Measurements from ENCODE around the gene SOX2. TPM values are rescaled to one million over a fixed set of nuclear protein-coding genes. Genes with fewer than 3 reads are reported as not detected.
A peak's percentile ranks its signal among the peaks of the same experiment; 100 is the strongest.

The SOX2 gene
- total RNA-seq, 1 donor: not detected

GRCh38 chr3:181717549-181718171 is 5.9 kb downstream of the SOX2 start:
- Histone ChIP-seq H3K9me3 (ENCODE audit: low read depth, low read length) (no peaks in the 10 kb centered on the region), H3K4me1 (ENCODE audit: insufficient read depth, low read length) (no peaks in the 10 kb centered on the region), H3K4me3 (ENCODE audit: insufficient read depth, low read length) (no peak overlapping the region), H3K27me3 (ENCODE audit: insufficient read depth, low read length) (peaks cover 93% of the 10 kb centered on the region), H3K36me3 (ENCODE audit: insufficient read depth, low read length) (no peaks in the 10 kb centered on the region), H3K27ac (ENCODE audit: low read depth, low read length) (no peak overlapping the region), H2AFZ (ENCODE audit: low read length) (no peak overlapping the region), H4K20me1 (ENCODE audit: insufficient read depth, low read length) (no peaks in the 10 kb centered on the region), H3K4me2 (ENCODE audit: insufficient read depth, low read length) (no peak overlapping the region), H3K79me2 (ENCODE audit: insufficient read depth, low read length) (no peaks in the 10 kb centered on the region)
- TF ChIP-seq CTCF (IDR thresholded peaks at IDR 0.05; ENCODE audit: extremely low read depth, low read depth, low read length): no peak
- no peak for DNase-seq (ENCODE audit: insufficient read length, low spot score, missing footprints)

- Histone ChIP-seq H3K27me3 (ENCODE audit: insufficient read depth, low read length) (peaks cover 94% of the 10 kb centered on the region), H4K20me1 (ENCODE audit: insufficient read depth, low read length) (no peaks in the 10 kb centered on the region)
Measured at GRCh38 chr3:181718369-181718768, 6.6 kb downstream of the SOX2 start.

DNA sequence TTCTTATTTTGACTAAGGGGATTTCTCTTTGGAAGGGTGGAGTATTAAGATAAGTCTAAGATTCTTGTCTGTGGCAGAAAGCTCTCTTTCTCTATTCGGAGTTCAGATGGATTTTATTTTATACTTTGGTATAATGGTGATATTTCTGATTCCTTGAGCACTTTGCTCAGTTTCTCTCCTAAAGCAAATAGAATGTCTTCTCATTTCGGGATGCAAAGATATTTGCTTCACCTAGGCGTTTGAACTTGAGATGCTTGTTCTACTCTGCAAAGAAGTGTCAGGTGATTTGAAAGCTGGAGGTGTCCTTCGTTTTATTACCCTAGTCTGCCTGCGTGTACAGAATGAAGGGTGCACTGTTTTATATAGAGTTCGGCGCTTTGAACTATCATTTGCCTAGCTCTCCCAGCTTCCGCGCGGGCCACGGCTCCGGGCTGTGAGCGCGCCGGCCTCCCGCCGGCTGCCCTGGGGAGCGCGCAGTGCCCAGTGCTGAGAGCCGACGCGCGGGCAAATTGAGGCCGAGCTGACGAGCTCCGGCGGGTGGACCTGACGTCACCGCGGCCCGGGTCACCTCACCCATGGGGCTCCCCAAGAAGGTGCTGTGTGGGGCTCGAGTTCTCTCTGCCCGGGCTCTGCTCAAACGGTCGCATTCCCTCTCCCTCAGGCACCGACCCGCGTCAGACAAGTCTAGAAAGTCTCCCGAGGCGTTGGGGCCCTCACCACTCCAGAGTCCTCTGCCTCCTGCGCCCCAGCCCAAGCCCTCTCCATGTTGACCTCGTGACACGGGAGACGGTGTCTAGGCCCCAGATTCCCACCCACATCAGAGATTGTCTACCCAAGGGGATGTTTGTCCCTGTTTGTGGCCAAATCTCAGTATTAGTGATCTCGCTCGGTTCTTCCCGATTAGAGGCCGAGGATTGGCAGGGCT is 7.5 kb downstream of the SOX2 start:
- H3K27ac ChIP-seq (ENCODE audit: low read depth, low read length): no peak overlapping the region
- no peaks in the 10 kb centered on the region for H3K4me1 ChIP-seq (ENCODE audit: insufficient read depth, low read length)
- no peak overlapping the region for H2AFZ ChIP-seq (ENCODE audit: low read length)
- H3K27me3 ChIP-seq (ENCODE audit: insufficient read depth, low read length): peaks cover 94% of the 10 kb centered on the region
- peak; percentile 78 for DNase-seq (ENCODE audit: insufficient read length, low spot score, missing footprints)
- H3K4me2 ChIP-seq (ENCODE audit: insufficient read depth, low read length): no peak overlapping the region
- no peaks in the 10 kb centered on the region for H3K79me2 ChIP-seq (ENCODE audit: insufficient read depth, low read length)
- TF ChIP-seq CTCF (IDR thresholded peaks at IDR 0.05; ENCODE audit: extremely low read depth, low read depth, low read length): no peak
- H3K9me3 ChIP-seq (ENCODE audit: low read depth, low read length): no peaks in the 10 kb centered on the region
- H3K4me3 ChIP-seq (ENCODE audit: insufficient read depth, low read length): no peak overlapping the region
- no peaks in the 10 kb centered on the region for H3K36me3 ChIP-seq (ENCODE audit: insufficient read depth, low read length)
- H4K20me1 ChIP-seq (ENCODE audit: insufficient read depth, low read length): no peaks in the 10 kb centered on the region

More at GRCh38 chr3:181718369-181718768, 6.6 kb downstream of the SOX2 start:
- no peak overlapping the region for H3K27ac ChIP-seq (ENCODE audit: low read depth, low read length)
- H3K4me3 ChIP-seq (ENCODE audit: insufficient read depth, low read length): no peak overlapping the region
- DNase-seq (ENCODE audit: insufficient read length, low spot score, missing footprints): no peak
- TF ChIP-seq CTCF (IDR thresholded peaks at IDR 0.05; ENCODE audit: extremely low read depth, low read depth, low read length): no peak
- H3K9me3 ChIP-seq (ENCODE audit: low read depth, low read length): no peaks in the 10 kb centered on the region
- no peaks in the 10 kb centered on the region for H3K4me1 ChIP-seq (ENCODE audit: insufficient read depth, low read length)
- H3K4me2 ChIP-seq (ENCODE audit: insufficient read depth, low read length): no peak overlapping the region
- no peaks in the 10 kb centered on the region for H3K36me3 ChIP-seq (ENCODE audit: insufficient read depth, low read length)
- no peak overlapping the region for H2AFZ ChIP-seq (ENCODE audit: low read length)
- no peaks in the 10 kb centered on the region for H3K79me2 ChIP-seq (ENCODE audit: insufficient read depth, low read length)

Data from osteoblast (primary cell).